Peyer's patch (tissue), 4 donors: ENCODE results near the gene DUS2. TPM values are rescaled to one million over a fixed set of nuclear protein-coding genes. Genes with fewer than 3 reads are reported as not detected.
"Not testable (repeated sequence)": the region's sequence is repeated elsewhere in the genome, so short reads cannot be mapped to it uniquely, and the experiment has no call there.

Source experiments
- DNase-seq, 3 donors: peaks; one replicate each; pipeline ENCODE4 v3.0.0-alpha.2; 2017 to 2019
- H3K27ac ChIP-seq, 4 donors: fragments of 200-600 bp; sonication (generic); one replicate each; pipeline ENCODE4 v1.5.1; 2016 to 2019
- H3K27me3 ChIP-seq, 2 donors: fragments of 200-600 bp; sonication (generic); one replicate each; pipeline ENCODE4 v1.5.1; 2019
- H3K36me3 ChIP-seq, 3 donors: fragments of 200-600 bp; sonication (generic); one replicate each; pipeline ENCODE4 v1.5.1; 2016 to 2019
- H3K4me1 ChIP-seq, 4 donors: fragments of 200-600 bp; sonication (generic); one replicate each; pipeline ENCODE4 v1.5.1; 2016 to 2019
- H3K4me3 ChIP-seq, 4 donors: fragments of 200-600 bp; sonication (generic); 1 replicate in 3 of 4; 2 replicates in 1 of 4; pipeline ENCODE4 v1.5.1; 2016 to 2019; ENCODE audit warnings: mild to moderate bottlenecking in 1 of 4
- H3K9me3 ChIP-seq, 4 donors: fragments of 200-600 bp; sonication (generic); one replicate each; pipeline ENCODE4 v1.5.1; 2016 to 2019; ENCODE audit warnings: mild to moderate bottlenecking in 1 of 4
- CTCF ChIP-seq, 6 experiments: fragments of 450-650 bp in 4 of 6; fragments of 200-600 bp in 2 of 6; sonication (generic) in 1 of 6; IDR thresholded peaks; one replicate each; pipeline ENCODE4 v1.5.1; 2017 to 2019; ENCODE audit warnings: antibody characterized with exemption in 6 of 6, mild to moderate bottlenecking in 3 of 6, moderate library complexity in 1 of 6
- POLR2A ChIP-seq, 2 donors: fragments of 450-650 bp; IDR thresholded peaks; one replicate each; pipeline ENCODE4 v1.5.1; 2017; ENCODE audit warnings: antibody characterized with exemption in 2 of 2, mild to moderate bottlenecking in 2 of 2, moderate library complexity in 2 of 2
- total RNA-seq, 4 donors: library from RNA; depleted of rRNA; stranded (reverse); fragments of >200 nt; gene quantifications; one replicate each; pipeline ENCODE4 v1.1.0, GENCODE V29; 2016

Gene DUS2
- total RNA-seq, 4 donors from 2014 or later: 15.3 to 38.8 (median 21.2) TPM

GRCh38 chr16:67989322-67990017, 33.6 kb upstream of the DUS2 start:
- Histone ChIP-seq H3K4me3 (no peak overlapping the region), H3K27ac (no peak overlapping the region), H3K36me3 (no peaks in the 10 kb centered on the region), H3K9me3 (no peaks in the 10 kb centered on the region), H3K27me3 (no peaks in the 10 kb centered on the region), H3K4me1 (peaks cover 3 to 18% (median 10%) of the 10 kb centered on the region in 4 donors)
- TF ChIP-seq CTCF (IDR thresholded peaks at IDR 0.05) (no peak), POLR2A (IDR thresholded peaks at IDR 0.05) (no peak)
- DNase-seq: no peak

GRCh38 chr16:67990018-67990386, 33.1 kb upstream of the DUS2 start:
- no peaks in the 10 kb centered on the region for H3K9me3 ChIP-seq
- no peak overlapping the region for H3K4me3 ChIP-seq
- TF ChIP-seq CTCF (IDR thresholded peaks at IDR 0.05) (no peak), POLR2A (IDR thresholded peaks at IDR 0.05) (no peak)
- no peak for DNase-seq
- no peaks in the 10 kb centered on the region for H3K27me3 ChIP-seq
- H3K27ac ChIP-seq: no peak overlapping the region
- H3K4me1 ChIP-seq: peaks cover 3 to 12% (median 10%) of the 10 kb centered on the region in 4 donors
- no peaks in the 10 kb centered on the region for H3K36me3 ChIP-seq

- TF ChIP-seq CTCF (IDR thresholded peaks at IDR 0.05) (no peak), POLR2A (IDR thresholded peaks at IDR 0.05) (no peak)
- peak overlapping the region in 2 of 4 donors; percentile 13 to 51 for H3K4me3 ChIP-seq
- H3K27me3 ChIP-seq: no peaks in the 10 kb centered on the region
- no peaks in the 10 kb centered on the region for H3K9me3 ChIP-seq
- peaks cover 3 to 19% (median 8%) of the 10 kb centered on the region in 4 donors for H3K4me1 ChIP-seq
- peak overlapping the region; percentile 36 to 81 (median 72) for H3K27ac ChIP-seq
- DNase-seq: no peak
- no peaks in the 10 kb centered on the region for H3K36me3 ChIP-seq
These were observed 30.4 kb upstream of the DUS2 start for GRCh38 chr16:67992661-67993206.

- no peaks in the 10 kb centered on the region for H3K27me3 ChIP-seq
- H3K36me3 ChIP-seq: no peaks in the 10 kb centered on the region
- H3K9me3 ChIP-seq: no peaks in the 10 kb centered on the region
- DNase-seq: peak; percentile 85 to 94 (median 86)
- peak overlapping the region in 3 of 4 donors; percentile 13 to 51 (median 45) for H3K4me3 ChIP-seq
- H3K4me1 ChIP-seq: peaks cover 3 to 19% (median 11%) of the 10 kb centered on the region in 4 donors
- H3K27ac ChIP-seq: peak overlapping the region; percentile 36 to 81 (median 72)
- TF ChIP-seq CTCF (IDR thresholded peaks at IDR 0.05): peak; percentile 96 to 99 (median 98)
- TF ChIP-seq POLR2A (IDR thresholded peaks at IDR 0.05): peak in 1 of 2 donors; percentile 42
These were observed 29.7 kb upstream of the DUS2 start for GRCh38 chr16:67993207-67994039.

GRCh38 chr16:67994040-67994408, 29.1 kb upstream of the DUS2 start:
- H3K4me1 ChIP-seq: peaks cover 3 to 19% (median 11%) of the 10 kb centered on the region in 4 donors
- DNase-seq, H3K36me3 ChIP-seq, H3K27me3 ChIP-seq, H3K9me3 ChIP-seq: not testable (repeated sequence)
- H3K27ac ChIP-seq: peak overlapping the region; percentile 36 to 81 (median 72)
- peak overlapping the region in 2 of 4 donors; percentile 13 to 45 for H3K4me3 ChIP-seq

GRCh38 chr16:67995423-67995822, 27.7 kb upstream of the DUS2 start:
- no peak overlapping the region for H3K4me3 ChIP-seq
- no peaks in the 10 kb centered on the region for H3K9me3 ChIP-seq
- TF ChIP-seq POLR2A (IDR thresholded peaks at IDR 0.05): no peak
- no peak for TF ChIP-seq CTCF (IDR thresholded peaks at IDR 0.05)
- no peaks in the 10 kb centered on the region for H3K27me3 ChIP-seq
- peak overlapping the region in 2 of 4 donors; percentile 41 to 74 for H3K27ac ChIP-seq
- no peaks in the 10 kb centered on the region for H3K36me3 ChIP-seq
- peaks cover 3 to 27% (median 11%) of the 10 kb centered on the region in 4 donors for H3K4me1 ChIP-seq
- no peak for DNase-seq
